ENCODE results near the gene CYP4F2.
A peak's percentile ranks its signal among the peaks of the same experiment; 100 is the strongest.
"Not testable (repeated sequence)": the region's sequence is repeated elsewhere in the genome, so short reads cannot be mapped to it uniquely, and the experiment has no call there.

Gene CYP4F2

GRCh38 chr19:15836330-15837220 is 61.3 kb downstream of the CYP4F2 start:
- H3K4me3 ChIP-seq (ENCODE audit: low read depth, low read length) = peak overlapping the region; percentile 71
- TF ChIP-seq CTCF (IDR thresholded peaks at IDR 0.05; ENCODE audit: borderline replicate concordance, insufficient read depth, low read depth, low read length) = no peak

- peak overlapping the region; percentile 71 for H3K4me3 ChIP-seq (ENCODE audit: low read depth, low read length)
Measured at GRCh38 chr19:15835565-15836329, 62.1 kb downstream of the CYP4F2 start.

GRCh38 chr19:15834232-15834631 is 63.6 kb downstream of the CYP4F2 start:
- not testable (repeated sequence) for H3K4me3 ChIP-seq (ENCODE audit: low read depth, low read length)

- TF ChIP-seq CTCF (IDR thresholded peaks at IDR 0.05; ENCODE audit: borderline replicate concordance, insufficient read depth, low read depth, low read length) = no peak
- no peak overlapping the region for H3K4me3 ChIP-seq (ENCODE audit: low read depth, low read length)
Measured at GRCh38 chr19:15831626-15832025, 66.2 kb downstream of the CYP4F2 start.

GRCh38 chr19:15829786-15830185 is 68.1 kb downstream of the CYP4F2 start:
- TF ChIP-seq CTCF (IDR thresholded peaks at IDR 0.05; ENCODE audit: borderline replicate concordance, insufficient read depth, low read depth, low read length) = no peak
- no peak overlapping the region for H3K4me3 ChIP-seq (ENCODE audit: low read depth, low read length)

- no peak for TF ChIP-seq CTCF (IDR thresholded peaks at IDR 0.05; ENCODE audit: borderline replicate concordance, insufficient read depth, low read depth, low read length)
- no peak overlapping the region for H3K4me3 ChIP-seq (ENCODE audit: low read depth, low read length)
Measured at GRCh38 chr19:15829306-15829698, 68.6 kb downstream of the CYP4F2 start.

- H3K4me3 ChIP-seq (ENCODE audit: low read depth, low read length) = not testable (repeated sequence)
Measured at GRCh38 chr19:15828611-15829305, 69.1 kb downstream of the CYP4F2 start.

GRCh38 chr19:15828121-15828610 is 69.7 kb downstream of the CYP4F2 start:
- H3K4me3 ChIP-seq (ENCODE audit: low read depth, low read length) = no peak overlapping the region
- TF ChIP-seq CTCF (IDR thresholded peaks at IDR 0.05; ENCODE audit: borderline replicate concordance, insufficient read depth, low read depth, low read length) = no peak

Data from GM12875 (cell line).